Karpas-422 (cell line): ENCODE data around the gene AS3MT. TPM values are rescaled to one million over a fixed set of nuclear protein-coding genes. Genes with fewer than 3 reads are reported as not detected.

Experiments
- DNase-seq: peaks from one replicate; pipeline ENCODE4 v3.0.0-alpha.2; 2015
- H2AFZ ChIP-seq: fragments of 200-600 bp; sonication (generic); 2 replicates; pipeline ENCODE4 v1.6.1; 2014; ENCODE audit warnings: antibody characterized with exemption, low read length, mixed read lengths
- H3K27ac ChIP-seq: fragments of 200-600 bp; sonication (generic); 2 replicates; pipeline ENCODE4 v1.5.1; 2014; ENCODE audit warnings: mild to moderate bottlenecking, low read length, moderate library complexity
- H3K27me3 ChIP-seq: fragments of 200-600 bp; sonication (generic); 2 replicates; pipeline ENCODE4 v1.6.1; 2014; ENCODE audit warnings: low read length, mixed read lengths
- H3K36me3 ChIP-seq: fragments of 200-600 bp; sonication (generic); 2 replicates; pipeline ENCODE4 v1.6.1; 2014; ENCODE audit warnings: low read length, mixed read lengths; ENCODE audit not compliant: insufficient read depth
- H3K4me1 ChIP-seq: fragments of 200-600 bp; sonication (generic); 2 replicates; pipeline ENCODE4 v1.6.1; 2014; ENCODE audit warnings: mild to moderate bottlenecking, low read length, mixed read lengths
- H3K4me2 ChIP-seq: fragments of 200-600 bp; sonication (generic); 2 replicates; pipeline ENCODE4 v1.6.1; 2014; ENCODE audit warnings: low read length, low read depth, mild to moderate bottlenecking; ENCODE audit not compliant: poor library complexity, severe bottlenecking
- H3K4me3 ChIP-seq: fragments of 200-600 bp; sonication (generic); 2 replicates; pipeline ENCODE4 v1.5.1; 2014; ENCODE audit warnings: mild to moderate bottlenecking, antibody characterized with exemption, low read length, mixed read lengths
- H3K79me2 ChIP-seq: fragments of 200-600 bp; sonication (generic); 2 replicates; pipeline ENCODE4 v1.6.1; 2014; ENCODE audit warnings: mild to moderate bottlenecking, low read length, mixed read lengths
- H3K9ac ChIP-seq: fragments of 200-600 bp; sonication (generic); 2 replicates; pipeline ENCODE4 v1.6.0; 2014; ENCODE audit warnings: low read length
- H3K9me2 ChIP-seq: fragments of 200-600 bp; sonication (generic), shearing (Covaris generic); replicated peaks from 2 replicates; pipeline ENCODE4 v1.6.0; 2014; ENCODE audit warnings: mild to moderate bottlenecking, low read length, moderate library complexity; ENCODE audit not compliant: insufficient read depth
- H3K9me3 ChIP-seq: fragments of 300-700, 200-600 bp; sonication (generic); 2 replicates; pipeline ENCODE4 v1.6.1; 2014; ENCODE audit warnings: low read length, mixed read lengths
- H4K20me1 ChIP-seq: fragments of 200-600 bp; sonication (generic); 2 replicates; pipeline ENCODE4 v1.6.1; 2014; ENCODE audit warnings: mild to moderate bottlenecking, antibody characterized with exemption, low read length, low read depth; ENCODE audit not compliant: insufficient read depth
- small RNA-seq: library from RNA; depleted of rRNA; stranded (forward); fragments of <200 nt; gene quantifications from one replicate; pipeline ENCODE3, GENCODE V24; 2014
- total RNA-seq: library from RNA; depleted of rRNA; stranded (reverse); fragments of >200 nt; shearing (Covaris generic); gene quantifications from 2 replicates; pipeline ENCODE4 v1.2.3, GENCODE V29; 2014; ENCODE audit warnings: low replicate concordance; rRNA removed

Gene AS3MT
- total RNA-seq, 1 experiment from 2014 or later, result not detected

DNA sequence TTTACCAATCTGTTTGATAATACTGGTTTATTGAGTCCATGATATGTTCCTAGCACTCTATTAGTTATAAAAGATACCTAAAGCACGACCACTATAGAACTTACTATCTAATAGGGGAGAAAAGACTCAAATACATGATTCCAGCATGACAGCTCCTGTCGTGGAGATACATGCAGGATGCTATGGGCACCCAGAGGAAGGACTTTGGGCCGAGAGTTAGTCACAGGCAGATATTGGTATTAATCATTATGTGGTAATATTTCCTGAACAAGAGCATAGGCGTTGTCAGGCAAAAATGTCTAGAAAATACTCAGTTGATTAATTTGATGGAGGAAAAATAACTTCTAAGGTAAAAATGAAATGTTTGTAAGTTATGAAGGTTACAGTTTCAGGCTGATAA is 80.6 kb downstream of the AS3MT start:
- no peak for DNase-seq
- no peak overlapping the region for H3K9ac ChIP-seq
- no peaks in the 10 kb centered on the region for H3K27me3 ChIP-seq
- H4K20me1 ChIP-seq, result peaks cover 9% of the 10 kb centered on the region; the same call in 1 of the 2 replicates
- H3K36me3 ChIP-seq, result no peaks in the 10 kb centered on the region
- no peak overlapping the region for H3K4me3 ChIP-seq
- no peaks in the 10 kb centered on the region for H3K9me3 ChIP-seq
- no peaks in the 10 kb centered on the region for H3K4me1 ChIP-seq
- H3K9me2 ChIP-seq, result no peaks in the 10 kb centered on the region
- H3K27ac ChIP-seq, result no peak overlapping the region
- H2AFZ ChIP-seq, result no peak overlapping the region
- no peak overlapping the region for H3K4me2 ChIP-seq
- H3K79me2 ChIP-seq, result no peaks in the 10 kb centered on the region

DNA sequence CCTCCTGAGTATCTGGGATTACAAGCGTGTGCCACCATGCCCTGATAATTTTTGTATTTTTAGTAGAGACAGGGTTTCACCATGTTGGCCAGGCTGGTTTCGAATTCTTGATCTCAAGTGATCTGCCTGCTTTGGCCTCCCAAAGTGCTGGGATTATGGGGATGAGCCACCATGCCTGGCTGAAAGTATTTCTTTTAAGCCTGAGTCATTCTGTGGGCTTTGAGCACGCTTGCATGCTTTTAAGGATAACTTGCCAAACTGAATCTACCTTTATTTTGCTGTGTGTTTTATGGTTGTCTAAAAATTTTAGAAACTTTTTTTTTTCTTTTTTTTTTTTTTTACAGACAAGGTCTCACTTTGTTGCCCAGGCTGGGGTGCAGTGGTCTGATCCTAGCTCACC is 82.0 kb downstream of the AS3MT start:
- Histone ChIP-seq H3K4me2 (no peak overlapping the region), H3K4me1 (no peaks in the 10 kb centered on the region)

More for the DNA sequence above, 82.0 kb downstream of the AS3MT start:
- Histone ChIP-seq H3K4me3 (no peak overlapping the region), H3K27ac (no peak overlapping the region), H3K79me2 (no peaks in the 10 kb centered on the region), H3K27me3 (no peaks in the 10 kb centered on the region), H4K20me1 (peaks cover 3% of the 10 kb centered on the region; the same call in 1 of the 2 replicates), H3K36me3 (no peaks in the 10 kb centered on the region), H3K9ac (no peak overlapping the region), H3K9me3 (no peaks in the 10 kb centered on the region), H2AFZ (no peak overlapping the region), H3K9me2 (no peaks in the 10 kb centered on the region)
- DNase-seq, result no peak

Small RNA genes lying within 50 kb of the gene (small RNA-seq; reads per million reads assigned to genes)
- not detected for gene AS3MT
- not detected for gene RF00026

Other genes with a start within 250 kb of the AS3MT start
- gene TRIM8, start 225.0 kb upstream of the AS3MT start, total RNA-seq, result 94.4 and 111 TPM in 2 replicates
- 4.6 and 6.6 TPM in 2 replicates for gene ARL3, start 155.1 kb upstream of the AS3MT start, total RNA-seq
- gene SFXN2, start 154.8 kb upstream of the AS3MT start, total RNA-seq, result 10.2 and 25.8 TPM in 2 replicates
- gene WBP1L, start 125.5 kb upstream of the AS3MT start, total RNA-seq, result 34.8 and 43.0 TPM in 2 replicates
- gene CYP17A1, start 32.1 kb upstream of the AS3MT start, total RNA-seq, result not detected in 2 replicates
- 9.5 and 17.7 TPM in 2 replicates for gene BORCS7, start 15.2 kb upstream of the AS3MT start, total RNA-seq
- 5.5 and 7.6 TPM in 2 replicates for gene CNNM2, start 48.8 kb downstream of the AS3MT start, total RNA-seq